RKO (cell line): ENCODE data around the gene SLC25A41.
A peak's percentile ranks its signal among the peaks of the same experiment; 100 is the strongest.
"Not testable (repeated sequence)": the region's sequence is repeated elsewhere in the genome, so short reads cannot be mapped to it uniquely, and the experiment has no call there.

Source experiments
- DNase-seq: peaks from one replicate; pipeline ENCODE4 v3.0.0-alpha.2; 2016; ENCODE audit warnings: low spot score

Gene SLC25A41

GRCh38 chr19:6428692-6429418 lies 4.7 kb downstream of the SLC25A41 start:
- not testable (repeated sequence) for DNase-seq

- DNase-seq = no peak
These were observed 6.4 kb downstream of the SLC25A41 start for GRCh38 chr19:6427131-6427530.

GRCh38 chr19:6425732-6426620 lies 7.6 kb downstream of the SLC25A41 start:
- DNase-seq = peak; percentile 22

- DNase-seq = peak; percentile 100
These were observed 8.4 kb downstream of the SLC25A41 start for GRCh38 chr19:6424939-6425731.

- no peak for DNase-seq
These were observed 9.2 kb downstream of the SLC25A41 start, which contains the start of gene KHSRP for GRCh38 chr19:6424195-6424938. TSS of gene KHSRP (minus strand) at chr19:6424811. CDS start at chr19:6424701, 110 bp downstream.

GRCh38 chr19:6423499-6424194 lies 9.9 kb downstream of the SLC25A41 start:
- peak; percentile 58 for DNase-seq

GRCh38 chr19:6421075-6422014 lies 12.2 kb downstream of the SLC25A41 start:
- DNase-seq = no peak

- no peak for DNase-seq
These were observed 15.0 kb downstream of the SLC25A41 start for GRCh38 chr19:6418562-6418932.

- peak; percentile 47 for DNase-seq
These were observed 15.6 kb downstream of the SLC25A41 start for GRCh38 chr19:6417713-6418561.

GRCh38 chr19:6416658-6417405 lies 16.7 kb downstream of the SLC25A41 start:
- no peak for DNase-seq

- DNase-seq = no peak
These were observed 17.9 kb downstream of the SLC25A41 start for GRCh38 chr19:6415591-6416190.

- no peak for DNase-seq
These were observed 18.6 kb downstream of the SLC25A41 start for GRCh38 chr19:6414793-6415590.

- no peak for DNase-seq
These were observed 19.6 kb downstream of the SLC25A41 start for GRCh38 chr19:6413721-6414643.

GRCh38 chr19:6413291-6413690 lies 20.3 kb downstream of the SLC25A41 start:
- DNase-seq = no peak

GRCh38 chr19:6412447-6413091 lies 21.0 kb downstream of the SLC25A41 start:
- DNase-seq = no peak
